HG03521 (cell line): ENCODE results near the gene LRRK2.
A peak's percentile ranks its signal among the peaks of the same experiment; 100 is the strongest.
"Not testable (repeated sequence)": the region's sequence is repeated elsewhere in the genome, so short reads cannot be mapped to it uniquely, and the experiment has no call there.

Experiments used
- ATAC-seq: cut with Tn5 transposase; IDR thresholded peaks from one replicate; pipeline ENCODE4 v1.9.1; 2021; ENCODE audit warnings: mild to moderate bottlenecking, moderate library complexity; ENCODE audit not compliant: unreplicated experiment

LRRK2 gene

GRCh38 chr12:40211186-40211585 is 13.6 kb upstream of the LRRK2 start:
- not testable (repeated sequence) for ATAC-seq

GRCh38 chr12:40212566-40212965 is 12.2 kb upstream of the LRRK2 start:
- no peak for ATAC-seq

- ATAC-seq = no peak
These were observed 8.8 kb upstream of the LRRK2 start for GRCh38 chr12:40215982-40216381.

DNA sequence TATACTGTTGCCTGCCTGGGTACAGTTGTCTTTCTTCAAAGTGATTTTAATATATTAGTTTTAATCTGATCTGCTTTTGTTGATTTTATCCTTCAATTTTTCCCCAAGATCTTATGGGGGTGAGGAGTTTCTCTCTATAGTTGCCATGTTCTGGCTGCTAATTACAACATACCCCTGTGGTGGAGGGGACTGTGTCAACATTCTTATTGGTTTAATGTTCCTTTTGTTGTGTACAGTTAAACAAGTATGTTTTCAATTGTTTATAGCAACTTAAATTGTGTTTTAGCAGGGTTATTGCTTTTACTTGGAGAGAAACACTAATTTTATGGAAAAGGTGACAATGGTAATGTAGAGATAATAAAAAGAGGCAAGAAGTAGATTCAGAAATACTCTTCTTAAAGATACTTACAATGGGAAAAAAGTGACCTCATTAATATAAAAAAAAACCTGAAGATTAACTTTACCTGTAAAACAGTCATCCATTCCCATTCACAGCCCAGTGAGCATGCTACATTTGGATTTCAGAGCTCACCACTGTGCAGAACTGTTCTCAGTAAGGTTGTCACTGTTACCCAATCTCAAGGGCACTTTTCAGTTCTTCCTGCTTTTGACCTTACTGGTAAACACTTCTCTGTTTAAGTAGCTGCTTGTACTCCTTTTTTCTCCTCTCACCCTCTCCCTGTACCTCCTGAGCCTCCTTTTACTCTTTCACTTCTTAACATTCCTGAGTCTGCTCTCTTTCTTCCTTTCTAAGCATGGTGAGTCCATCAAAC is 8.1 kb upstream of the LRRK2 start:
- no peak for ATAC-seq

GRCh38 chr12:40219760-40220159 is 5.0 kb upstream of the LRRK2 start:
- ATAC-seq = no peak

- no peak for ATAC-seq
These were observed 2.5 kb upstream of the LRRK2 start for GRCh38 chr12:40222247-40222646.

DNA sequence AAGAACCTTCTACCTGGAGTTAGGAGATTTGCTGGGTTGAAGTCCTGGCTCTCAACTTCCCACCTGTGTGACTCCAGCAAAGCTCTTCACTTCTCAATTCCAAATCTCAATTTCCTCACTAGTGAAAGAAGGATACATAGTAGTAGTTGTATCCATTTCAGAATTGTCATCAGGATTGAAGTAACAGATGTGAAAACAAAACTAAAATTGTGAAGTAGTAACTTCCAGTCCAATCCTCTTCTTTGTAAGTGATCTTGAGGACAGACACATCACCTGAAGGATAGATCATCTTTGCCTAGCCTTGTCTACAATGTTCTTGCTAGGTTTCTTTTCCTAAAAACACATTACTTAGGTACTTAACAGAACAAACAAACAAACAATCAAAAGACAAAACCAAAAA is 1.2 kb upstream of the LRRK2 start:
- ATAC-seq = no peak

- no peak for ATAC-seq
These were observed 663 bp downstream of the LRRK2 start for GRCh38 chr12:40225337-40225983.

- ATAC-seq = peak; percentile 52
These were observed 1.3 kb downstream of the LRRK2 start for GRCh38 chr12:40225984-40226602.

- ATAC-seq = no peak
These were observed 1.9 kb downstream of the LRRK2 start for GRCh38 chr12:40226705-40227104.

DNA sequence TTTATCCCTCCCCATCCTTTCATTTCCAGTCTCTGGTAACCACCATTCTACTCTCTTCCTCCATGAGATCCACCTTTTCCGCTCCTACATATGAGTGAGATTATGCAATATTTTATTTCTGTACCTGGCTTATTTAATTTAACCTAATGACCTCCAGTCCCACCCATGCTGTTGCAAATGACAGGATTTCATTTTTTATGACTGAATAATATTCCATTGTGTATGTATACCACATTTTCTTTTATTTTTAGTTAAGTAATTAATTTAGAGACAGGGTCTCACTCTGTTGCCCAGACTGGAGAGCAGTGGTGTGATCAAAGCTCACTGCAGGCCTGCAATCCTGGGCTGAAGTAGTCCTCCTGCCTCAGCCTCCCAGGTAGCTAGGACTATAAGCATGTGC is 2.6 kb downstream of the LRRK2 start:
- ATAC-seq = no peak

GRCh38 chr12:40228727-40229126 is 3.9 kb downstream of the LRRK2 start:
- no peak for ATAC-seq

DNA sequence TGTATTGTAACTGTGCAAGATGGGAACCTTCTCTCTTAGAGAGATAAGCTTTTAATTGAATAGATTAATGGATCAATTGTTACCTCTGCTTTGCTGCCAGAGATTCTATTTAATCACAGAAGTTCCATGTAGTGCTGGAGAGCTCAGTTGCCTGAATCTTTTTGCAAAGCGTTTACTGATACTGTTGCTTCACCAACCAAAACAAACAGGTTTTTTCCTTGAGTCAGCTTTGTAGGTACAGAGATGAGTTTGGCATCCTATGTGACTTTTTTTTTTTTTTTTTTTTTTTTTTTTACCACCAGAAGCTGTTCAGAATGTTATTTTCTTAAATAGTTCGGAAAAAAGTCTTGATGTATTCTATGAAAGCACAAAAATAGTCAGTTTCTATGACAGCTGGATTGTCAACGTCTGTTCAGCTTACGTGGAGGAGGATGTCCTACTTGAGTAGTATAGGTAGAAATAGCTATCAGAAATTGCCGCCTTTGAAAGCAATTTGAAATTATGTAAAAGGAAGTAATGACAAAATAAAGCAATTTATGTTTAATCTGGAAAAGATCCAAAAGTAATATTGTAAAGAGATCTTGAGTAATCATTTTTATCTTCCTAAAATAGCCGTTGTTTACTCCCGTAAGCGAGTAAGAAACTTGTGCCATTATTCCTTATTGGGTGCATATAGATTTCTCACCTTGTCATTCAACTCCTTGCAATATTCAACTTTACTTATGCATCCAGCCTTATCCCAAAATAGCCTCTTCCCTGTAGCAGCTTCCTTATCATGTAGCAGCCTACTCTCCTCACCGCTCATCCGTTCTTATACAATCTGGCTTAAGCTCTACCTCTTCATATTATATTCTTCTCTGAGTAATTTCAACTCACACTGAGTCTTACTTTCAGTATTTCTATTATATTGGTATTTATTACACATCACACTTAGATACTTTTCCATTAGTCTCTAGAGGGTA is 5.2 kb downstream of the LRRK2 start:
- no peak for ATAC-seq

DNA sequence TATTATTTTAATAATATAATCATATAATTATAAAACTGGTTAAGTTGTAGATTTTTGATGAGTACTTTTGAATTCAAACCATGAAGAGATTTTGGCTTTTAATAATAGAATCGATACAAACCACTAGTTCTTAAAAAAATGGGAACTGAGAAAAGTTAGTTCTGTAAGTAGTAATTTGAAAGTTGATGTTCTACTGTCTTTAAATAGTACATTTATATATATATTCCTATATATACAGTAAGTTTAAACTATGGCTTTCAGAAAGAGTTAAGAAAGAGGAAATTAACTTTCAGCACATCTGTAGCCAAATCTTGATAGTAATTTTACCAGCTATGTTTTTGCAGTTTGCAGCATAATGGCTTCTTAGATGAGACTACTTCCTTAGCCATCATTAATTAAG is 7.8 kb downstream of the LRRK2 start:
- ATAC-seq = peak; percentile 34

- no peak for ATAC-seq
These were observed 9.1 kb downstream of the LRRK2 start for GRCh38 chr12:40233741-40234367.

DNA sequence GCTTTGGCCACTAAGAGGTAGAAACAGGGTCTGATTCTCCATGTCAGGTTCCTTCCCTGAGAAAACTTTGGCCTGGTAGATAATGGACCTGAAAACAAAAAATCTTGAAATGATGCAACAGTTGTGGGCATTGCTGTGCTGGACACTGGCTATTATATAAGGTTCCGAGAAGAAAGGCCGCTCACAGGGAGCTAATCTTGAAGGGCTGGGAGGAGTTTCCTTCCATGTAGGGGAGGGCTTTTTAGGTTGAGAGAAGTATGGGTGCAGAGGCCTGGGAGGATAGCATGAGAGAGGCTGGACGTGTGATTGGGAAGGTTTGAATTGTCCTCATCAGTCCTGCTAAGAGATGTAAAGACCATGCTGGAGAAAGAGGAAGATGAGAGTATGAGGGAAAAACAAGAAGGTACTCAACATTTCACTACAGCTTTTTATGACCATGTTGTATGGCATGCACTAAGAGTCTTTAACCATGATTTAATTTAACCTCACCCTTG is 11.6 kb downstream of the LRRK2 start:
- no peak for ATAC-seq

- no peak for ATAC-seq
These were observed 13.6 kb downstream of the LRRK2 start for GRCh38 chr12:40238266-40238902.

GRCh38 chr12:40238979-40239378 is 14.2 kb downstream of the LRRK2 start:
- ATAC-seq = no peak

GRCh38 chr12:40240779-40241178 is 16.0 kb downstream of the LRRK2 start:
- ATAC-seq = no peak

- ATAC-seq = no peak
These were observed 16.9 kb downstream of the LRRK2 start for GRCh38 chr12:40241741-40242140.
